Thyroid gland (tissue), 4 donors: ENCODE results near the gene EPHA2.

Experiments used
- CTCF ChIP-seq, 6 experiments: fragments of 200-600 bp in 3 of 6; fragments of 450-650 bp in 3 of 6; sonication (generic) in 3 of 6; IDR thresholded peaks; one replicate each; pipeline ENCODE4 v1.5.1; 2016 to 2019; ENCODE audit warnings: antibody characterized with exemption in 6 of 6, mild to moderate bottlenecking in 2 of 6, inconsistent platforms in 1 of 6, moderate library complexity in 1 of 6
- POLR2A ChIP-seq, 2 donors: fragments of 450-650 bp; IDR thresholded peaks; one replicate each; pipeline ENCODE4 v1.6.1; 2017; ENCODE audit warnings: antibody characterized with exemption in 2 of 2, mild to moderate bottlenecking in 2 of 2, moderate library complexity in 1 of 2

DNA sequence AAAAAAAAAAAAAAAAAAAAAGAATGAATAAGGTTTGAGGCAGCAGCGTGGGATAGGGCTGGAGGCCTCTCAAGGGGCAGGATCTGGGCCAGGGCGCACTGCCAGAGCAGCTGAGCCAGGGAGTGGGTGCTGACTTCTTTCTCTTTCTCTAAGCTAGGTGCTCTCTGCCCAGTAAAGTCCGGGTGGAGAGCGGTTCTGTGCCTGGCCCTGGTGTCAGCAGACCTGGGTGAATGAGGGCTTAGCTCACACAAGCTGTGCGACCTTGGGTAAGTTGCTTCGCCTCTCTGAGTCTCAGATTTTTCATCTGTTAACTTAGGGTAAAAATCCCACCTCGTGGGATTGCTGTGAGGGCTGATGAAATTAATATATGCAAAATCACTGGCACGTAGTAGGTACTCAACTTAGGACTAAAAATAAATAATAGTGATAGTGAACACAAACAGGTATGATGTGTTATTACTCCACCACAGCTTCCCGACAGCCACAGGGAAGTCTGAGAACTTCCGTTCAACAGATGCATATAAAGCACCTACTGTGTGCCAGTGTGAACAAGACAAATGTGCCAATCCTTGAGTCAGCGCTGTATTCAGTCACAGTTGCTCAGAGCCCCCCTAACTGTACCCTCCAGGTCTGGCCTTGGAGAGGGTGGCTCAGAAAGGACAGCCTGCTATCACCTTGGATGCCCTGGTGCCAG is 80.4 kb downstream of the EPHA2 start:
- TF ChIP-seq POLR2A (IDR thresholded peaks at IDR 0.05) (no peak), CTCF (IDR thresholded peaks at IDR 0.05) (no peak)
